Activated T-cell treated with anti-CD3 and anti-CD28 coated beads, Interleukin-2, amount 50 U/mL, for 1 hour (primary cell): ENCODE results near the gene ZFAND3.

Experiments used
- DNase-seq: peaks from one replicate; pipeline ENCODE4 v3.0.0-alpha.2; 2020

ZFAND3 gene, protein sequence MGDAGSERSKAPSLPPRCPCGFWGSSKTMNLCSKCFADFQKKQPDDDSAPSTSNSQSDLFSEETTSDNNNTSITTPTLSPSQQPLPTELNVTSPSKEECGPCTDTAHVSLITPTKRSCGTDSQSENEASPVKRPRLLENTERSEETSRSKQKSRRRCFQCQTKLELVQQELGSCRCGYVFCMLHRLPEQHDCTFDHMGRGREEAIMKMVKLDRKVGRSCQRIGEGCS

DNA sequence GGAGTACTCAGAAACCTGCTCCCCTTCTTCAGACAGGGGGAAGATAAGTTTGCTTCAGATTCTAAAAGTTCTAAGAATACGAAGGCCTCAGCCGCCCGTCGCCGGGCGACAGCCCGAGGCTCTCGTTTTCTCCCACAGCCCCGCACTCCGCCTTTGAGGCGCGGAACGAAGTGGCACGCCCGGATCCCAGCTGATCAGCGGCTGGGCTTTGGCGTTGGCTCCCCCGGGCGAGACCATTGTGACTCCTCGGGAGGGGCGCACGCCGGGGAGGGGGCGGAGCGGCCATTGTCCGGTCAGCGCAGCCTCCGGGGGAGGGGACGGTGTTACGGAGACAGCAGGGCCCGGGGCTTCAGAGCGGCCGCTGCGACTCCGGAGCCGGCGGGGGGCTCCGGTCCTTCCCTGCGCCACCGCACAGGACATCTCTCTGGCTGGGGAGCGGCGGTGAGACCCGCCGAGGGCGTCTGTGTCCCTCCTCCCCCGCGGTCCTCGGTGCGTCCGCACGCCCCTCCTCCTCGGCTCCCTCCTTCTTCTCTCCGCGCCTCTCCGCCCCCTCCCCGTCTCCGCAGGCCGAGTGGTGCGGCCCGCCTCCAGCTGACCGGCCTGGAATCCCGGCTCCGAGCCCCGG lies at the start of gene ZFAND3:
Gene ZFAND3 (plus strand): TSS at position 551 of the 625 bp plus-strand sequence. CDS start 219 bp downstream, outside the sequence.
- peak; percentile 96 for DNase-seq

DNA sequence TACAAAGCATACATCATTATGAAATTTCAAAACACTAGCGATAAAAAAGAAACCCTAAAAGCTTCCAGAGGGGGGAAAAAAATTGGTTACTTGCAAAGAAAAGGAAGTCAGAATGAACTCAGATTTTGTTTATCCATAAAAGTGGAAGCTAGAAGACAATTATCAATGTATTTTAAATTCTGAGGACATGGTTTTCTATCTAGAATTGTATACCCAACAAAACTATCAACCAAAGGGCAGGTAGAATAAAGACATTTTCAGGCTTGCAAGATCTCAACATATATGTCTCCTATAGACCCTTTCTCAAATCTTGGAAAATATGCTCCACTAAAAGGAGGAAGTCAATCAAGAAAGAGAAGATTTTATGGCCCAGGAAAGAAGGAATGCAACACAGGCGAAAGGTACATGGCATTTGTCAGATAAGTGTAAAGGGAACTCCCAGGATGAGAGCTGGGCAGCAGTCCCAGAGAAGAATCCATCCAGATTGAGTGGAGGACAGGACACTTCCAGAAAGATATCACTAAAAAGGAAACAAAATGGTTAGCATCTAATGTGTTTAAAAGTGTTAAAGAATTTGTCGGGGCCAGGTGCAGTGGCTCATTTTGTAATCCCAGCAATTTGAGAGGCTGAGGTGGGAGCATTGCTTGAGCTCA lies 45.4 kb upstream of the ZFAND3 start:
- DNase-seq = no peak

DNA sequence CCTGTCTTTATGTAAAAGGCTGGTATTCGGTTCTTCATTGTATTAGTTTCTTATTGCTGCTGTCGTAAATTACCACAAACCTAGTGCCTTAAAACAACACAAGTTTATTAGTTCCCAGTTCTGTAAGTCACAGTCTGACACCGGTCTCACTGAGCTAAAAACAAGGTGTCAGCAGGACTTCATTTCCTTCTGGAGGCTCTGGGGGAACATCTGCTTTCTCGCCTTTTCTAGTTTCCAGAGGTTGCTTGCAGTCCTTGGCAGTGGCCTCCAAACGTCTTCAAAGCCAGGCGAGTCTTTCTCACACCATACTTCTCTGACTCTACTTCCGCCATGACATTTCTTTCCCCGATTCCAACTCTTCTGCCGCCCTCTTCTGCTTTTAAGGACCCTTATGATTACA lies 43.0 kb upstream of the ZFAND3 start:
- DNase-seq = no peak

DNA sequence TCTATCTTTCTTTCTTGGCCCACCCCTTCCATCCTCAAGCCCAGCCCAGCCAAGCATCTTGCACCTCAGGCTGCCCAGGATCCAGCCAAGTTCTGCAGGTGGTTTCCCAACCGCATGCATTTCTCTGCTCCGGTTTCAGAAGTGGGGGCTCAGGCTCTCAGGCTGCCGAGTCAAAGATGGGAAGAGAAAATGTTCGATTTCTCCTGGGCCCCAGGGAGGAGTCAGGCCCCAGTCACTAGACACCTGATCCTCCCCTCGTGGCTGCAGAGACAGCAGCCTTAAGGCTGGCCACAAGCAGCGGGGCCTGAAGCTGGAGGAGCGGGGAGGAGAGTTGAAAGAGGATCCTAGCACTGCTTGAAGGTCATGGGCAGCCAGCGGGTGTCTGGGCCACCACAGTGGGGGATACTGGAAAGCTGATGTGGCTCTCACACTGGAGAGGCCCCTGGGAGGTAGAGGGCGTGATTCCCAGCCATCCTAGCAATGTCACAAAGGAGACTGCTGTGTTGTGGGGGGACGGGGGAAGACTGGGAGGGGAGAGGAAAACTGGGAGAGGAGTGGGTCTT lies 42.2 kb upstream of the ZFAND3 start:
- no peak for DNase-seq

DNA sequence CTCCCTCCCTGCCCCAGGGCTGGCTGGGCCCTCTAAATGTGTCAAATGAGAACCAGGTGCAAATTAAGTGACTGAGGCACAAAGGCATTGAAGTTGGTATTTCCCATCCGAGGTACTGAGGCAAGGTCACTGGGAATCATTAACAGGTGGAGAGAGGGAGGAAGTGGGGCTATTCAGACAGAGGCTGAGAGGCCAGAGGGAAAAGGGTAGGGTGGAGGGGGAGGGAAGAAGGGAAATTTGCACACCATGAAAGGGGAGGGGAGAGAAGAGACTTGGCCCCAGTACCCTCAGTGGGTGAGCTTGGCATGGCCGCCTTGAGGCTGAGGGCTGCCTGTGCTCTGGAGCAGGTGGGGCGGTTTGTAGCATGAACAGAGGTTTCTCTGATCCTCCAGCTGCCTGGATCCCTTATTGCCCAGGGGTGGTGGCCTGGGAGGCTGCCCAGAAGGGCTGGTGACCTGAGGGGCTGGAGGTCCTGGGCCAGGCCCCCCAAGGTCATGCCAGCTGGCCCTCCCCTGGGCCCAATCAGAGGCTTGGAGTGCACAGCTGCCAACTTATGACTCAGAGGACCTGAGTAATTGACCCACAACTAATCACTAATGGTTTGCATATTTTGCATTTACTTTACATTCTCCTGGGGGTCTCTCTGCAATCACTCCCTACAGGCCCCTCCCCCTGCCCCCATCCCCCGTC lies 40.3 kb upstream of the ZFAND3 start:
- DNase-seq = no peak

DNA sequence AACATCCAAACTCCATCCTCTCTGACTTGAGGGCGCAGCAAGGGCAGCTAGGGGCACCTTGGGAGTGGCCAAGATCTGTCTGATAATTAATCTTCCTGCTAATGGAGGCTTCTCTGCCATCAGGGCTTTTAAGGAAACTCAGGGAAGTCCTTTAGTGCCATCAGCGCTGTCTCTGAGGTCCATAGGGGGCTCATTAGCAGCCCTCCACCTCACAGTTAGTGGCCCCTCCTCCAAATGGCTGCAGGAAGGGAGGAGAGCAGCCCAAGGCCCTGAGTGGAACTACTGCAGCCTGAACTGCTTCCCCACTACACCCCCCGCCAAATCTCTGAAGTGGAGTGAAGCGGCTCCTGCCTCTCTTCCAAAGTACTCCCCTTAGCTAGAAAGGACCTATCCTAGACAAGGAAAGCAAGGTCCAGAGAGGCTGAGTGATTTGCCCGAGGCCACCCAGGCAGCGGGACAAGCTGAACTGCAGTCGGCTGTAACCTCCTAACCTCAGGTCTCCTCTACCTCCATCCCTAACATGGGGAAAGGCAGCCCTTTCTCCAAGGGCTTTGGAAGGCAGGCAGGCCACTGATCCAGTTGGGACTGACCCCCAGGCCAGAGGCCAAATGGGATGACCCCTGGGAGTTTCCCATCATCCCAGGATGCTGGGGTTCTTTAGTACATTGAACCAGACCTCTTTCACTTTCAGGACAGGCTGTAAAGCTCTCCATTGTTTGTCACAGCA lies 39.5 kb upstream of the ZFAND3 start:
- DNase-seq = no peak

DNA sequence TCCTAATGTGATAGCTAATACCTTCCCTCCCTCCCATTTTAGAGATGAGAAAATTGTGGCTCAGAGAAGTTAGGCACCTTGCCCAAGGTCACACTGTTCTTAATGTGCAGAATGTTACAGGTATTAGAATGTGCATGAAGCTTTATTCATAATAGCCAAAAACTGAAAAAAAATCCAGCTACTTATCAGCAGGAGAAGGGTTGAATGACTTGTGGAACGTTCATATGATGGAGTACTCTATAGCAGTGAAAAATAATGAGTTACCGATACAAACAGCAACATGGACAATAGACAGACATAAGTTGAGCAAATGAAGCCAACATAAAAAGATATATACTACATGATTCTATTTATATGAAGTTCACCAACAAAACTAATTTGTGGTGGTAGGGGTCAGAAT lies 37.7 kb upstream of the ZFAND3 start:
- DNase-seq = no peak

DNA sequence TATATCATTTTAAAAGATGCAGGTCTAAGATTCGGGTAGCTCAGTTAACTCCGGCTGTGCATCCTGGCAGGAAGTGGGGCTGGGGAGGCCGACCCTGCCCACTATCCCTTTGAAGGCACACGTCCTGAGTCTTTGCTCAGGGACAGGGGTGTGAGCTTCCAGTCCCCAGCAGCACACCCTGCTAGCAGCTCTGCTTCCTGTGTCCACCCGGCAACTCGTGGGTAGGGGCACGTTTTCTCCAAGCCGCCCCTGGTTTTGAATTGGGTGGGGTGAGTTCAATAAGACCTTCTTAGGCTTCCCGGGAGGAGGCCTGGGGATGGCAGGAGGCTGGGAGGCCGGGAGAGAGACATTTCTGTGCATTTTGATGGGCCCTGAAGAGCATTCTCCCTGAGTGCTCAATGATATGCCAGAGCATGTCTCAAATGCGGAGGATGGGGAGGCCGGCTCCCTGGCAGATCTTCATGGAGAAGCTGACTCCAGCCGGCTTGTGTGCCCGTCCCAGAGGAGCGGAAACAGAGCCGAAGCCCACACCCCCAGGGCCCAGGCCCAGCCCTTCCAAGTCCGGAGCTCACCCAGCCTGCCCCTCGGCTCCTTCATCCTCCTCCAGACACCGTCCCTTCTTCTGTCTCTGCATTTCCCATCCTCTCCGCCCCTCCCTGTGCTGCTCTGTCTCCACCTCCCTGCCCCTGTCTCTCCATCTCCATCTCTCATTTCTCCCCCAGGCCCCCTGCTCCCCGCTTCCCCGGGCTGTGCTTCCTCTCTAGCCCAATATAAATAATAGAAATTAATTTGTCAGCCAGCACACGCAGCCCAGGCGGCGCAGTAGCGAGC lies 36.3 kb upstream of the ZFAND3 start:
- peak; percentile 20 for DNase-seq

DNA sequence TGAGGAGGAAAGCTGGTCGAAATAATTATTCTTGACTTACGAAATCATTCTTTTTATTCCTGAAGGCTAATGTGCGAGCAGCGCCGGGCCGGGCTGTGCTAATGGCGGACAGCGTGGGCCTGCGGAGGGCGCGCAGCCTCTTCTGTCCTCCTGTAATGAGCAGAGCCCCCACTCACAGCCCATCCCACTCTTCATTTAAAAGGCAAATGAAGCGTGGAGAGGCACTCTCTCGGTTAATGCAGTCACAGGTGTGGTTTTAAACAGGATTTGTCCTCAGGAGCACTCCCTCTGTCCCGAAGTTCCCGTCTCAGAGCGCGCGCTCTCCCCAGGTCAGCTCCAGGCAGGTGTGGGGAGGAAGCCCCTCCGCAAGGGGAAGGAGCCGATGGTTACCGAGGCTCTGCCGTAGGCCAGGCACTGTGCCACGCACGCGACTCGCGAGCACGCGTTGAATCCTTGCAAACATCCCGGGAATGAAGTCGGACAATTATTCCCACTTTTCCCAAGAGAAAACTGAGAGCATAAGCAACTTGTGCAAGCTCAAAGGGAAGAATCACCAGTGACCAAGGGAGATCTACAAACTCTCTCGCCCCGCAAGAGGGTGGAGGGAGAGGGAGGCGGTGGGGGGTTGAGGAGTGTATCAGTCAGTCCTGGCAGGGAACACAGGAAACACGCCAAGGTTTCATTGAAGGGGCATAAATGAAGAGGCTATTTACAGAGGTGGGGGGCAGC lies 35.5 kb upstream of the ZFAND3 start:
- peak; percentile 29 for DNase-seq

DNA sequence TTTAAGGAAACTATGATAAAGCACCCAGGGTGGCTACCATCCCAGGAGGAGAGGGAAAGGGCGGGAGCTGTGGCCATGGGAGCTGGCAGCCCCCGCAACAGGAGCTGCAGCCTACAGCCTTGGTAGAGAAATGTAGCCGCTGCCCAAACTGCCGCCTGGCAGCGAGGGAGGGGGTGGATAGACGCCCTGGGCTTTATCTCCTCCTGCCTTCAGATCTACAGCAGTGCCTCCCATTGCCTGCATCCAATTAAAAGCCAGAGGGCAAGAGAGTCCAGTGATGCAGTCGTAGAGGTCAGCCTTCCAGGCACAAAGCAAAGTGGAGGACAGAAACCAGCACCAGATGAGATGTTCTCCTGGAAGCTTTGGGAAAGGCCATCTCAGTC lies 35.0 kb upstream of the ZFAND3 start:
- no peak for DNase-seq

DNA sequence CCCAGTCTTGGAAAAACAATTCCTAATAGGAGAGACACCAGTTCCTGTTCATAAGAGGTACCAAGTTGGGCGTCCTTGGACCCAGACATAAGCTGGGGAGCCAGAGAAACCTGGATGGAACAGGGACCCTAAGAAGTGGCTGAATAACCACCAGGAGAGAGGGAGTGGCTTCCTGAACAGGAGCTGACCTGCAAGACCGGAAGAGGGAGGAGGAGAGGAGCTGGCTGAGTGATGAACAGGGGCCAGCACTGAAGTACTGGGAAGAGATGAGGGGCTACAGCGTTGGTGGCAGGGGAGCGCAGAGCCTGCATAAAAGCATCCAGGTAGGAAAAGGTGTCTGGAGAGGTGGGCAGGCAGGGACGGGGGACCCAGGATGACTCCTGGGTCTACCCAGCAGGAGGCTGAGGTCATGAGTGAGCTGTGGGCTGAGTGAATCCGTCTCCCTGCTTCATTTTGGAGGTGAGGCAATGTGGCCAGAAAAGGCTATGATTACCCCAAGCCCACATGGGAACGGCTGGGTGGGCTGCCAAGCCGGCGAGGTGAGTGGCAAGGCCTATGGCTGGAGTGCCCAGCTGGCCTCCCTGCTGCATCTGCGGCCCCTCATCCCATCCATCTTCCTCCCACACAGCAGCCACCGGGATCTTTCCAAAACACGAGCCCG lies 34.4 kb upstream of the ZFAND3 start:
- no peak for DNase-seq

DNA sequence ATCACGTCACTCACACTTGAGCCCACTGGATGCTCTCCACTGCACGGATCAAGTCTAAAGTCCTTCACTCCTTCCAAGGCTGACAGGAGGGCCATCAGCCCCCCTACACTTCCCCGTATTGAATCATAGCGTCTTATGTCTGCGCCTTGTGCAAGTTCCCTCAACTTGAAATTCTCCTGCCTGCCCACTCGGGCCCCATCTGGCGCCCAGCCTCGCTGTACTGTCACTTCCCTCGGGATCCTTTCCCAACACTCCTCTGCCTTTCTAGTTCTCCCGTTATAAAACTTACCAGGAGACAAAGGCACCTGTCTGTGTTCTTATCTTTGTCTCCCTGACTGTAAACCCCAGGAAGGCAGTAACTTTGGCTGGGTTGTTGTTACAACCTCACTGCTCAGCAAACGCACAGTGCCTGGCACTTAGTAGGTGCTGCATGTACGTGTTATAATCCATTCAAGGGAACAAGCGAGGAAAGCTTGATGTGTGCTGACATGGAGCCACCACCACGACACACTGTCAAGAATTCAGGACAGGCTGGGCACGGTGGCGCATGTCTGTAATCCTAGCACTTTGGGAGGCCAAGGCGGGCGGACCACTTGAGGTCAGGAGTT lies 33.8 kb upstream of the ZFAND3 start:
- DNase-seq = no peak

DNA sequence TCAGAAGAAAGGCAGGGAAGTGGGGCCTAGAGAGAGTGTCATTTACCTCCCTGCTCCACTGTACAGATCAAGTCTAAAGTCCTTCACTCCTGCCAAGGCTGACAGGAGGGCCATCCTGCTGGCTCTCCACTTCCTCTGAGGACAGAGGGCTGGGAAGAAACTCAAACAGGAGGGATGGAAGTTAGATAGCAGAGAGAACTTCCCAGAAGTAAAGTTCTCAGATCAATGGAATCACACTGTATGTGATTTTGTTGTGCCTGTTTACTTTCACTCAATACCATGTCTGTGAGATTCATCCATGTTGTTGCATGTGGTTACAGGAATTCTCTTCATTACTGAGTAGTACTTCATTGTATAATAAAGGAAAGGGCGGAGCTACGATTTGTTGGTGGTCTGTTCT lies 32.3 kb upstream of the ZFAND3 start:
- no peak for DNase-seq

DNA sequence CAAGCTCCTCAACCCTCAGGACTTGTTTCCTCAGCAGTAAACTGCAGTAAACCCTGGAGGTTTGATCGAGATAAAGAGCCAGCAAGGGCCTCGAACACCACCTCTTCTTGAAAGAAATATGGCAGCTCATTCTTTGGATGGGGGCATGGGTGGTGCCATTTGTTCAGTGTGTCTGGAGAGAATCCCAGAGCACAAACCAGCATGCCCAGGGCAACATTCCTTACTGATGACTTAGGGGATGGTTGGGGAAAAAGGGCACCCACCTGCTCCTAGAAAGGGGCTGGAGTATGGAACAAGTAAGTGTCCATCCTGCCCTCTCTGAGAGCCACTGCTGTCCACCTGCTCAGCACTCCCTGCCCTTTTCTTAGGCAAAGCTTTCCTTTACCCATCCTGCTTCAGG lies 31.3 kb upstream of the ZFAND3 start:
- DNase-seq = no peak

DNA sequence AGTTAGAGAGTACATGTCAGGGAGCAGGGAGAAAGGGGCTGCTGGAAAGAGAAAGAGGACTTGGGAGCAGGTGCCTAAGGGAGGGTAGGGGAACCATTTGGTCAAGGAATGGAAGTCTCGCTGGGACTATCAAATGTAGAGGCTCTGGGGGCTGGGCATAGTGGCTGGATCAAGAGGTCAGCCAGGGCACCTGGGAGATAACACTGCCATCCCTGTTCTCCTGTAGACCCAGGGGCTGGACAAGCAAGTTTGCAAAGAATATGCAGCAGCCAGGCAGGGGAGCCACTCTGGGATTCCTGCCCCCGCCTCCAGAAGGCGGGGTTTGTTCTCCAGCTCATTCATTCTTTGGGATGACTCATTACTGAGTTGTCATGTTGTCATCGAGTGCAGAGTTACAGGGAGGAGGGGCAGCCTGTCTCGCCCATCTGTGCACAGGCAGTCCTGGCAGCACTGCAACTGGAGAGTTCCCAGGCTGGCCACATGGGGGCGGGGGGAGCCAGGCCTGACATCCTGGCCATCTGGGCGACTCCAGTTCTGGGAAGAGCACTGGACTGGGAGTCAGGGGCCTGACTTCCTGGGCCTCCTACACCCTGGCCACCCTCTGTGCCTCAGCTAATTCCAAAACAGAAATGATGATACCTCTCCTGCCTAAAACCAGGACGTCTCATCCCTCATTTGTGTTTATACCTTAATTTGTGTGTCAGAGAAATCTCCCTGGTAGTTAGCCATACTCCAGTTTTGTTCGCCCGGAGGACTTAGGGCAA lies 28.2 kb upstream of the ZFAND3 start:
- DNase-seq = peak; percentile 76

DNA sequence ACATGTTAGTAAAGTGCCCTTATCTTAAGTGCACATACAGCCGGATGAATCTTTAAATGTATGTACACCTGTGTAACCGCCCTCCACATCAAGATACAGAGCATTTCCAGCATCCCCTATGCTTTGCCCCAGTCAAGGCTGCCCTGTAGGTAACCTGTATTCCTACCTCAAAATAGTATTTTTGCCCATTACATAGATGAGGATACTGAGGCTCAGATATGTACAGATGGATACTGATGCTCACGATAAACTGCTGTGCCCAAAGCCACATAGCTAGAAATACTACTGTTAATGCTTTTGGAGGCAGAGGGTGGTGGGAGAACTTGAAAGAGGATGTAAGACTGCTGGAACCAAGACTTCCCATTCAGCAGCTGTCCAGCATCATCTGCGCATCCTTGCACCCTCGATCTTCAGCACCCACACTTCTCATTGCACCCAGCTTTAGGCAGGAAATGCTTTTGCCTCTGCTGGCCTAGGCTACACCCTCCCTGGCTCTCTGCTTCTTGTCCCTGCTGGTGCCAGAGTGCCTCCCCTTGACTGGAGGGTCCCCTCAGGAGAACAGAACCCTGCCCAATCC lies 27.0 kb upstream of the ZFAND3 start:
- no peak for DNase-seq

DNA sequence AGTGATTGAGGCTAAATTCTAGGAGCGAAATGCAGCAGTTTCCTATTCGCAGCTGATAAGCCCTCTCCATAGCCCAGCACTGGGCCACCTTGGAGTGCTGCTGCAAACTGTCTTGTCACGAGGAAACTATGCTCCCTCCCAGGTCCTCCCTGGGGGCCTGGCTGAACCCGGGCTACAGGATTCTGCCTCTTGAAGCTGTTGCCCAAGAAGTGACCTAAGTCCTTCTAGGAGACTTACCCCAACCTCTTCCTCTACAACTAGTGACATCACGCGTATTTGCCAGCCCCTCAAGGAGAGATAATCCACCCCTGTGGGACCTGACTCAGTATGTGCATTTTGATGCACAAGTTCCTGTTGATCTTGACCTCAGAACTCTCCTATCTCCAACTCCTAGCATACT lies 26.5 kb upstream of the ZFAND3 start:
- no peak for DNase-seq

DNA sequence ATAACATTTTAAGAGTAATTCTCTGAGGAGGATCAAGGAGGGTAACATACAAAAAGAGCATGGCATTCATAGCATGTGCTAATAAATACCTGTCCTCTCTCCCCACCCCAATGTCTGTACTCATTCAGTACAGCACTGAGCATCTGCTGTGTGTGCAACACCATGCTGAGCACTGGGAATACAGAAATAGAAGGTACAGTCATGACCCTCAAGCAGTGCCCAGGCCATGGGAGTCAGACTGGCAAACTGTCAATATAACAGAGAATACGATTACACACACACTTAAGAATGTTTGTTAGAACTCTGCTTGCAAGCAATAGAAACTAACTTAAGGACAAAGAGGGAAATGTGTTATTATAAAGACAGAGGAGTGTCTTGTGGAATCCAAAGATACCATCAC lies 24.7 kb upstream of the ZFAND3 start:
- no peak for DNase-seq
